Measurements from ENCODE around the gene RASA1. TPM values are rescaled to one million over a fixed set of nuclear protein-coding genes. Genes with fewer than 3 reads are reported as not detected.
"Not testable (repeated sequence)": the region's sequence is repeated elsewhere in the genome, so short reads cannot be mapped to it uniquely, and the experiment has no call there.

The RASA1 gene
- total RNA-seq, 3 donors from 2014 or later, result 31.8 to 54.2 (median 41.1) TPM

- TF ChIP-seq CTCF (IDR thresholded peaks at IDR 0.05) (no peak), POLR2AphosphoS5 (IDR thresholded peaks at IDR 0.05) (no peak), POLR2A (IDR thresholded peaks at IDR 0.05) (no peak)
- Histone ChIP-seq H3K4me1 (peaks cover 0 to 6% of the 10 kb centered on the region in 2 donors), H3K36me3 (no peaks in the 10 kb centered on the region), H3K27me3 (no peaks in the 10 kb centered on the region), H3K4me3 (no peak overlapping the region), H3K9me3 (no peaks in the 10 kb centered on the region), H3K27ac (no peak overlapping the region)
- DNase-seq (ENCODE audit: low spot score in 2 of 2), result no peak
- intact Hi-C loops (cut with DNase I; ENCODE audit: low total_unique reads), result no loop called here
Measured at GRCh38 chr5:87300744-87301143, 33.1 kb downstream of the RASA1 start.

GRCh38 chr5:87302061-87302460, 34.4 kb downstream of the RASA1 start:
- TF ChIP-seq POLR2A (IDR thresholded peaks at IDR 0.05) (no peak), POLR2AphosphoS5 (IDR thresholded peaks at IDR 0.05) (no peak), CTCF (IDR thresholded peaks at IDR 0.05) (no peak)
- H3K9me3 ChIP-seq, result no peaks in the 10 kb centered on the region
- intact Hi-C loops (cut with DNase I; ENCODE audit: low total_unique reads), result no loop called here

GRCh38 chr5:87303324-87303723, 35.6 kb downstream of the RASA1 start:
- Histone ChIP-seq H3K36me3 (no peaks in the 10 kb centered on the region), H3K4me1 (peaks cover 0 to 6% of the 10 kb centered on the region in 2 donors), H3K27ac (no peak overlapping the region), H3K27me3 (no peaks in the 10 kb centered on the region), H3K4me3 (no peak overlapping the region), H3K9me3 (no peaks in the 10 kb centered on the region)
- intact Hi-C loops (cut with DNase I; ENCODE audit: low total_unique reads), result no loop called here
- TF ChIP-seq POLR2AphosphoS5 (IDR thresholded peaks at IDR 0.05), result no peak
- no peak for TF ChIP-seq CTCF (IDR thresholded peaks at IDR 0.05)
- TF ChIP-seq POLR2A (IDR thresholded peaks at IDR 0.05), result no peak
- no peak for DNase-seq (ENCODE audit: low spot score in 2 of 2)

More at GRCh38 chr5:87302061-87302460, 34.4 kb downstream of the RASA1 start:
- DNase-seq (ENCODE audit: low spot score in 2 of 2), result no peak
- Histone ChIP-seq H3K27ac (no peak overlapping the region), H3K4me3 (no peak overlapping the region), H3K36me3 (no peaks in the 10 kb centered on the region), H3K27me3 (no peaks in the 10 kb centered on the region), H3K4me1 (peaks cover 0 to 6% of the 10 kb centered on the region in 2 donors)

- H3K4me3 ChIP-seq; H3K27ac ChIP-seq; H3K4me1 ChIP-seq; H3K9me3 ChIP-seq; H3K27me3 ChIP-seq; DNase-seq (ENCODE audit: low spot score in 2 of 2); H3K36me3 ChIP-seq; intact Hi-C loops (cut with DNase I; ENCODE audit: low total_unique reads): not testable (repeated sequence)
Measured at GRCh38 chr5:87306090-87306489, 38.4 kb downstream of the RASA1 start.

GRCh38 chr5:87307796-87308423, 40.2 kb downstream of the RASA1 start:
- no peak for TF ChIP-seq CTCF (IDR thresholded peaks at IDR 0.05)
- TF ChIP-seq POLR2A (IDR thresholded peaks at IDR 0.05), result no peak
- TF ChIP-seq POLR2AphosphoS5 (IDR thresholded peaks at IDR 0.05), result no peak
- Histone ChIP-seq H3K4me1 (no peaks in the 10 kb centered on the region), H3K27ac (no peak overlapping the region), H3K9me3 (no peaks in the 10 kb centered on the region), H3K36me3 (no peaks in the 10 kb centered on the region), H3K4me3 (no peak overlapping the region), H3K27me3 (no peaks in the 10 kb centered on the region)
- intact Hi-C loops (cut with DNase I; ENCODE audit: low total_unique reads), result no loop called here
- DNase-seq (ENCODE audit: low spot score in 2 of 2), result no peak
